Omental fat pad (tissue), 4 donors: ENCODE measurements around the gene BTBD18. TPM values are rescaled to one million over a fixed set of nuclear protein-coding genes. Genes with fewer than 3 reads are reported as not detected.

Source experiments
- ATAC-seq: fragments of 150-250 bp; one replicate; pipeline ENCODE4 v1.9.1; 2016; ENCODE audit warnings: mild to moderate bottlenecking, moderate library complexity; ENCODE audit not compliant: low FRiP score
- DNase-seq: peaks from one replicate; pipeline ENCODE4 v3.0.0-alpha.2; 2019; ENCODE audit warnings: low spot score
- total RNA-seq, 4 donors: library from RNA; depleted of rRNA; stranded (reverse); fragments of >200 nt; gene quantifications; one replicate each; pipeline ENCODE4 v1.1.0, GENCODE V29; 2016
- TF ChIP-seq, protein P1 (sequence below), 3 donors: fragments of 450-650 bp; IDR thresholded peaks; one replicate each; pipeline ENCODE4 v1.5.1; 2016 to 2017; ENCODE audit warnings: antibody characterized with exemption in 3 of 3, mild to moderate bottlenecking in 3 of 3, moderate library complexity in 2 of 3

The BTBD18 gene
- total RNA-seq: not detected

GRCh38 chr11:57751676-57752253 is at the start of gene BTBD18:
BTBD18 (minus strand) TSS chr11:57751819; CDS start chr11:57751188, 631 bp downstream.
- ATAC-seq (no peak), DNase-seq (no peak)
- TF ChIP-seq, protein P1, sequence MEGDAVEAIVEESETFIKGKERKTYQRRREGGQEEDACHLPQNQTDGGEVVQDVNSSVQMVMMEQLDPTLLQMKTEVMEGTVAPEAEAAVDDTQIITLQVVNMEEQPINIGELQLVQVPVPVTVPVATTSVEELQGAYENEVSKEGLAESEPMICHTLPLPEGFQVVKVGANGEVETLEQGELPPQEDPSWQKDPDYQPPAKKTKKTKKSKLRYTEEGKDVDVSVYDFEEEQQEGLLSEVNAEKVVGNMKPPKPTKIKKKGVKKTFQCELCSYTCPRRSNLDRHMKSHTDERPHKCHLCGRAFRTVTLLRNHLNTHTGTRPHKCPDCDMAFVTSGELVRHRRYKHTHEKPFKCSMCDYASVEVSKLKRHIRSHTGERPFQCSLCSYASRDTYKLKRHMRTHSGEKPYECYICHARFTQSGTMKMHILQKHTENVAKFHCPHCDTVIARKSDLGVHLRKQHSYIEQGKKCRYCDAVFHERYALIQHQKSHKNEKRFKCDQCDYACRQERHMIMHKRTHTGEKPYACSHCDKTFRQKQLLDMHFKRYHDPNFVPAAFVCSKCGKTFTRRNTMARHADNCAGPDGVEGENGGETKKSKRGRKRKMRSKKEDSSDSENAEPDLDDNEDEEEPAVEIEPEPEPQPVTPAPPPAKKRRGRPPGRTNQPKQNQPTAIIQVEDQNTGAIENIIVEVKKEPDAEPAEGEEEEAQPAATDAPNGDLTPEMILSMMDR (IDR thresholded peaks at IDR 0.05): no peak

- no peak for DNase-seq
- TF ChIP-seq, protein P1 (IDR thresholded peaks at IDR 0.05): no peak
- no peak for ATAC-seq
Observed at GRCh38 chr11:57801183-57801485, 49.5 kb upstream of the BTBD18 start.

DNA sequence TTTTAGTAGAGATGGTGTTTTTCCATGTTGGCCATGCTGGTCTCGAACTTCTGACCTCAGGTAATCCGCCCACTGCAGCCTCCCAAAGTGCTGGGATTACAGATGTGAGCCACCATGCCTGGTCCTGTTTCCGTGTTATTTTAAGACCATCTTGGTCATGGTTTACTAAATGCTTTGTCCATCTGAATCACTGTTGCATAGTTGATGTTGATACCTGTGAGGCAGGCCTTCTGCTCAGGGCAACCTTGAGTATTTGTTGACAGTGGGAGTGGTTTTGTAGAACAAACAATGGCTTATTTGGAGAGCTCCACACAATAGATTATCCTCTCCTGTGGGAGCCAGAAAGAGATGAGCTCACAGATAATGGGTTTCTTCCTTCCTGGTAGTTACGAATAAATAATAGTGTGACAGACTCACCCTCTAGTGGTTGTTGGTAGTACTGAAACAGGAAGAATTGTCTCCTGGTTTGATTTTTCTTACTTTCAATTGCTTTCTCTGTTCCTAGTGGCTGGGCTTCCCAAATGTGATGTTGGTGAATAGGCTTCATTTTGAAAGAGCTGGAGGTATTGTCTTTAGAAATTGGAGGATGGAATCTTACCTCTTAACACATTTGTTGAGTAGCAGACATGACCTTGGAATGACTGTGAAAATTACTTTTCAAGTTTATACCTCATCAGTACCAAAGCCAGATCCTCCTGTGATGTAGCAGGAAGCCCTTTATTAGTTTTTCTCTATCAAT is 49.0 kb upstream of the BTBD18 start:
- no peak for DNase-seq
- ATAC-seq: peak; percentile 55
- TF ChIP-seq, protein P1 (IDR thresholded peaks at IDR 0.05): peak in 2 of 3 donors; percentile 77 to 93

DNA sequence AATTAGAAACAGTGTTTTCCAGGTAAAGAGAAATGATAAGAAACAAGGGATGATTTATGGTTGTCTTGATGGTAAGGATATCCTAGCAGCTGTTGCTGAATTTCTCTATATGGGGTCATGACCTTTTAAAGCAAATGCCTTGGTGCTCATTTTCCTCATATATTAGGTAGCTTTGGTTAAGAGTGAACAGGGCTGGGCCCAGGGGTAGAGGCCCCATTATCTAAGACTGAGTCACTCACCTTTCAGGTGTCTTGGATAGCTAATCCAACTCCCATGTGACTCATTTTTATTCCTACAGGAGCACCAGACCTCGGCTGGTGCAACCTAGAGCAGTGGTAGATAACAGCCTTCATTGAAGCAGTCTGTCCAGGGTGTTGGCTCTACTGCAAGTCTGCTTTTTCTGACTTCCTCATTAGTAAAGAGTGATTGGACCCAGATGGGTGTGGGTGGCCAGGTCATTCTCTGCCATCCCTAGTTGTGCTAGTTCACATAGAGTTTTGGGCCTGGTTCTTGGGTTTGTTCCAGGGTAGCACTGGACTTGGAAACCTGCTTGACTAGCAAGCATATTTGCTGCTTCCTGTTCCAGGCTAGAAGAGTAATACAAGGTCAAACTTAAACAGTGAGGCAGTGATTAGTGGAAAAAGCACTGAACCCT is 47.4 kb upstream of the BTBD18 start:
- TF ChIP-seq, protein P1 (IDR thresholded peaks at IDR 0.05): no peak
- ATAC-seq (peak; percentile 94), DNase-seq (no peak)

- TF ChIP-seq, protein P1 (IDR thresholded peaks at IDR 0.05): no peak
- no peak for ATAC-seq
- no peak for DNase-seq
Observed at GRCh38 chr11:57793351-57794115, 41.9 kb upstream of the BTBD18 start.

- ATAC-seq: peak; percentile 56
- TF ChIP-seq, protein P1 (IDR thresholded peaks at IDR 0.05): no peak
- no peak for DNase-seq
Observed at GRCh38 chr11:57792870-57793269, 41.3 kb upstream of the BTBD18 start.
